Fibroblast of skin of left biceps (primary cell): ENCODE data around the gene STARD5.
"Not testable (repeated sequence)": the region's sequence is repeated elsewhere in the genome, so short reads cannot be mapped to it uniquely, and the experiment has no call there.

Experiments used
- DNase-seq, 2 experiments: peaks; one replicate each; pipeline ENCODE4 v3.0.0-alpha.2; 2013; ENCODE audit warnings: low read depth in 2 of 2

STARD5 gene

GRCh38 chr15:81323944-81324881 is at the start of gene STARD5:
STARD5 (minus strand) TSS chr15:81324141; CDS start chr15:81324099, 42 bp downstream.
- DNase-seq, result peak; percentile 79 to 87

GRCh38 chr15:81373176-81373575 is 49.2 kb upstream of the STARD5 start:
- no peak for DNase-seq

GRCh38 chr15:81372575-81372974 is 48.6 kb upstream of the STARD5 start:
- DNase-seq, result no peak

GRCh38 chr15:81363718-81364500 is 40.0 kb upstream of the STARD5 start:
- no peak for DNase-seq

- no peak for DNase-seq
Observed at GRCh38 chr15:81363276-81363675, 39.3 kb upstream of the STARD5 start.

GRCh38 chr15:81362790-81363189 is 38.8 kb upstream of the STARD5 start:
- no peak for DNase-seq

- no peak for DNase-seq
Observed at GRCh38 chr15:81361891-81362290, 38.0 kb upstream of the STARD5 start.

GRCh38 chr15:81360491-81360890 is 36.5 kb upstream of the STARD5 start:
- DNase-seq, result no peak

- no peak for DNase-seq
Observed at GRCh38 chr15:81358248-81358647, 34.3 kb upstream of the STARD5 start.

GRCh38 chr15:81357180-81357686 is 33.3 kb upstream of the STARD5 start:
- DNase-seq, result no peak

- no peak for DNase-seq
Observed at GRCh38 chr15:81356252-81356651, 32.3 kb upstream of the STARD5 start.

GRCh38 chr15:81351651-81352050 is 27.7 kb upstream of the STARD5 start:
- DNase-seq, result no peak

GRCh38 chr15:81349271-81349670 is 25.3 kb upstream of the STARD5 start:
- no peak for DNase-seq

GRCh38 chr15:81348691-81349090 is 24.8 kb upstream of the STARD5 start:
- DNase-seq, result not testable (repeated sequence)

- DNase-seq, result no peak
Observed at GRCh38 chr15:81347910-81348309, 24.0 kb upstream of the STARD5 start.

GRCh38 chr15:81346611-81347010 is 22.7 kb upstream of the STARD5 start:
- DNase-seq, result no peak

GRCh38 chr15:81343371-81343770 is 19.4 kb upstream of the STARD5 start:
- no peak for DNase-seq

- DNase-seq, result no peak
Observed at GRCh38 chr15:81341351-81341750, 17.4 kb upstream of the STARD5 start.

GRCh38 chr15:81339851-81340250 is 15.9 kb upstream of the STARD5 start:
- DNase-seq, result no peak

- no peak for DNase-seq
Observed at GRCh38 chr15:81339321-81339720, 15.4 kb upstream of the STARD5 start.

- DNase-seq, result peak; percentile 93 to 94
Observed at GRCh38 chr15:81338170-81339007, 14.4 kb upstream of the STARD5 start.
